ENCODE data around the gene HOXA3. TPM values are rescaled to one million over a fixed set of nuclear protein-coding genes. Genes with fewer than 3 reads are reported as not detected.

Gene HOXA3
- total and polyA plus RNA-seq, 2 of the 13 experiments (the other 11 are each of a cell fraction or from before 2014, with no cell fraction given) = 2.9 to 4.6 TPM

DNA sequence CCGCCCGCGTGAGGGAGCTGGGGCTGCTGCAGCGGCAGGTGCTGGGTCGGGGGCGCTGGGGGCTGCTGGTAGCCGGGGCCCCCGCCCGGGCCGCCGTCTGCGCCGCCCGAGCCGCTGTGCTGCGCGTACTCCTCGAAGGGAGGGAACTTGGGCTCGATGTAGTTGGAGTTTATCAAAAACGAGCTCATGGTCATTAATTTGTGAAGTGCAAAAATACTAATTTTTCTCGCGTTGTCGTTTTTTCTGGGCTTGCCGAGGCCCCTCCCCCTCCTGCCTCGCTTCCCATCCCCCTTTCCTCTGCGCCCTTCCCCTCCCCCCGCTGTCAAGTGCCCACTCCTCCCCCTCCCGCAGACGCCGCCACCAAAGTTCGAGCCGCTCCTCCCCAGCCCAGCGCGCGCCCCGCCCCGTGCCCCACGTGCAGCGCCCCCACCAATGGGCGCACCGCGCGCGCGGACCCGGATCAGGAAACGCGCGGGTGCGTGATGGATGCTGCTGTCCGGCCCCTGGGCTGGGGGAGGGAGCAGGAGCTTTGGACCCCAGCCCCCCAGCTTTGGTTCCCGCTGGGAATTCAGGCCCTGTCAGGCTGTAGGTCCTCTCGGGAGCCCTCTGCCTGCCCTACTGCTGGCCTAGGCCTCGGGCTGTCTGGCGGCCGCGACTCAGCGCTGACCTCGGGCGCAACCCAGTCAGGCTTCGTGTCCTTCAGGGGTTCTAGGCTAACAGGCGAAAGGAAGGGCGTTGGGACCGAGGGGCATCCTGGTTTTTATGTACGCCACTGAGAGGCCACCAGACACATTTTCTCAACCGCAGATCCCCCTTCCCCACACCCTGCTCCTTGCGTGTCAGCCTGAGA is 21.6 kb downstream of the HOXA3 start, which contains the start of gene HOXA4 (continued):
- TF ChIP-seq, protein P1, sequence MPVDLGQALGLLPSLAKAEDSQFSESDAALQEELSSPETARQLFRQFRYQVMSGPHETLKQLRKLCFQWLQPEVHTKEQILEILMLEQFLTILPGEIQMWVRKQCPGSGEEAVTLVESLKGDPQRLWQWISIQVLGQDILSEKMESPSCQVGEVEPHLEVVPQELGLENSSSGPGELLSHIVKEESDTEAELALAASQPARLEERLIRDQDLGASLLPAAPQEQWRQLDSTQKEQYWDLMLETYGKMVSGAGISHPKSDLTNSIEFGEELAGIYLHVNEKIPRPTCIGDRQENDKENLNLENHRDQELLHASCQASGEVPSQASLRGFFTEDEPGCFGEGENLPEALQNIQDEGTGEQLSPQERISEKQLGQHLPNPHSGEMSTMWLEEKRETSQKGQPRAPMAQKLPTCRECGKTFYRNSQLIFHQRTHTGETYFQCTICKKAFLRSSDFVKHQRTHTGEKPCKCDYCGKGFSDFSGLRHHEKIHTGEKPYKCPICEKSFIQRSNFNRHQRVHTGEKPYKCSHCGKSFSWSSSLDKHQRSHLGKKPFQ (CRISPR knock-in tag; IDR thresholded peaks at IDR 0.05; ENCODE audit: insufficient replicate concordance) = no peak
- TF ChIP-seq ZNF24 (IDR thresholded peaks at IDR 0.05) (no peak), ETV5 (CRISPR knock-in tag; IDR thresholded peaks at IDR 0.05; ENCODE audit: borderline replicate concordance) (peak; percentile 56), HMG20B (CRISPR knock-in tag; conservative IDR thresholded peaks at IDR 0.05) (no peak), YY1 (IDR thresholded peaks at IDR 0.05; ENCODE audit: insufficient read depth, insufficient replicate concordance, low read depth, low read length) (peak; percentile 77), ZNF563 (CRISPR knock-in tag; IDR thresholded peaks at IDR 0.05) (no peak; the same call in 1 of the 2 replicates), TMF1 (CRISPR knock-in tag; IDR thresholded peaks at IDR 0.05; ENCODE audit: low read depth) (0 out of 2 replicates have a peak, but pooled peaks have one; percentile 60), ZNF746 (CRISPR knock-in tag; IDR thresholded peaks at IDR 0.05) (peak; percentile 68; the same call in 1 of the 2 replicates), ZSCAN30 (CRISPR knock-in tag; IDR thresholded peaks at IDR 0.05) (no peak), KLF15 (CRISPR knock-in tag; IDR thresholded peaks at IDR 0.05; ENCODE audit: borderline replicate concordance) (no peak), EEA1 (CRISPR knock-in tag; IDR thresholded peaks at IDR 0.05; ENCODE audit: borderline replicate concordance) (no peak), PHF5A (CRISPR knock-in tag; IDR thresholded peaks at IDR 0.05; ENCODE audit: low read depth, unreplicated experiment) (no peak), ZNF616 (CRISPR knock-in tag; IDR thresholded peaks at IDR 0.05; ENCODE audit: low read depth) (no peak), ZNF292 (CRISPR knock-in tag; IDR thresholded peaks at IDR 0.05; ENCODE audit: borderline replicate concordance, low read depth) (no peak), ZNF180 (CRISPR knock-in tag; IDR thresholded peaks at IDR 0.05; ENCODE audit: borderline replicate concordance, low read depth) (no peak)
- TF ChIP-seq, protein P2, sequence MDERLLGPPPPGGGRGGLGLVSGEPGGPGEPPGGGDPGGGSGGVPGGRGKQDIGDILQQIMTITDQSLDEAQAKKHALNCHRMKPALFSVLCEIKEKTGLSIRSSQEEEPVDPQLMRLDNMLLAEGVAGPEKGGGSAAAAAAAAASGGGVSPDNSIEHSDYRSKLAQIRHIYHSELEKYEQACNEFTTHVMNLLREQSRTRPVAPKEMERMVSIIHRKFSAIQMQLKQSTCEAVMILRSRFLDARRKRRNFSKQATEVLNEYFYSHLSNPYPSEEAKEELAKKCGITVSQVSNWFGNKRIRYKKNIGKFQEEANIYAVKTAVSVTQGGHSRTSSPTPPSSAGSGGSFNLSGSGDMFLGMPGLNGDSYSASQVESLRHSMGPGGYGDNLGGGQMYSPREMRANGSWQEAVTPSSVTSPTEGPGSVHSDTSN (CRISPR knock-in tag; IDR thresholded peaks at IDR 0.05) = no peak
- TF ChIP-seq, protein P3, sequence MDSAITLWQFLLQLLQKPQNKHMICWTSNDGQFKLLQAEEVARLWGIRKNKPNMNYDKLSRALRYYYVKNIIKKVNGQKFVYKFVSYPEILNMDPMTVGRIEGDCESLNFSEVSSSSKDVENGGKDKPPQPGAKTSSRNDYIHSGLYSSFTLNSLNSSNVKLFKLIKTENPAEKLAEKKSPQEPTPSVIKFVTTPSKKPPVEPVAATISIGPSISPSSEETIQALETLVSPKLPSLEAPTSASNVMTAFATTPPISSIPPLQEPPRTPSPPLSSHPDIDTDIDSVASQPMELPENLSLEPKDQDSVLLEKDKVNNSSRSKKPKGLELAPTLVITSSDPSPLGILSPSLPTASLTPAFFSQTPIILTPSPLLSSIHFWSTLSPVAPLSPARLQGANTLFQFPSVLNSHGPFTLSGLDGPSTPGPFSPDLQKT (CRISPR knock-in tag; IDR thresholded peaks at IDR 0.05; ENCODE audit: borderline replicate concordance) = no peak
- TF ChIP-seq, protein P4, sequence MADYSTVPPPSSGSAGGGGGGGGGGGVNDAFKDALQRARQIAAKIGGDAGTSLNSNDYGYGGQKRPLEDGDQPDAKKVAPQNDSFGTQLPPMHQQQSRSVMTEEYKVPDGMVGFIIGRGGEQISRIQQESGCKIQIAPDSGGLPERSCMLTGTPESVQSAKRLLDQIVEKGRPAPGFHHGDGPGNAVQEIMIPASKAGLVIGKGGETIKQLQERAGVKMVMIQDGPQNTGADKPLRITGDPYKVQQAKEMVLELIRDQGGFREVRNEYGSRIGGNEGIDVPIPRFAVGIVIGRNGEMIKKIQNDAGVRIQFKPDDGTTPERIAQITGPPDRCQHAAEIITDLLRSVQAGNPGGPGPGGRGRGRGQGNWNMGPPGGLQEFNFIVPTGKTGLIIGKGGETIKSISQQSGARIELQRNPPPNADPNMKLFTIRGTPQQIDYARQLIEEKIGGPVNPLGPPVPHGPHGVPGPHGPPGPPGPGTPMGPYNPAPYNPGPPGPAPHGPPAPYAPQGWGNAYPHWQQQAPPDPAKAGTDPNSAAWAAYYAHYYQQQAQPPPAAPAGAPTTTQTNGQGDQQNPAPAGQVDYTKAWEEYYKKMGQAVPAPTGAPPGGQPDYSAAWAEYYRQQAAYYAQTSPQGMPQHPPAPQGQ (CRISPR knock-in tag; IDR thresholded peaks at IDR 0.05; ENCODE audit: borderline replicate concordance) = no peak
- TF ChIP-seq, protein P5, sequence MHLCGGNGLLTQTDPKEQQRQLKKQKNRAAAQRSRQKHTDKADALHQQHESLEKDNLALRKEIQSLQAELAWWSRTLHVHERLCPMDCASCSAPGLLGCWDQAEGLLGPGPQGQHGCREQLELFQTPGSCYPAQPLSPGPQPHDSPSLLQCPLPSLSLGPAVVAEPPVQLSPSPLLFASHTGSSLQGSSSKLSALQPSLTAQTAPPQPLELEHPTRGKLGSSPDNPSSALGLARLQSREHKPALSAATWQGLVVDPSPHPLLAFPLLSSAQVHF (CRISPR knock-in tag; IDR thresholded peaks at IDR 0.05) = 0 out of 2 replicates have a peak, but pooled peaks have one; percentile 42

Measured in HepG2 (cell line).